HG03196 (cell line): ENCODE measurements around the gene CADM1.

Source experiments
- ATAC-seq: cut with Tn5 transposase; IDR thresholded peaks from one replicate; pipeline ENCODE4 v1.9.1; 2021; ENCODE audit not compliant: unreplicated experiment

Gene CADM1

GRCh38 chr11:115132436-115133228 lies 371.6 kb downstream of the CADM1 start:
- ATAC-seq = no peak

- no peak for ATAC-seq
These were observed 374.5 kb downstream of the CADM1 start for GRCh38 chr11:115129473-115130289.

- no peak for ATAC-seq
These were observed 376.0 kb downstream of the CADM1 start for GRCh38 chr11:115128226-115128625.

GRCh38 chr11:115127790-115128189 lies 376.4 kb downstream of the CADM1 start:
- no peak for ATAC-seq

GRCh38 chr11:115126515-115127208 lies 377.6 kb downstream of the CADM1 start:
- ATAC-seq = peak; percentile 75

- ATAC-seq = peak; percentile 31
These were observed 378.1 kb downstream of the CADM1 start for GRCh38 chr11:115126092-115126491.

GRCh38 chr11:115124786-115125185 lies 379.4 kb downstream of the CADM1 start:
- ATAC-seq = no peak

GRCh38 chr11:115123641-115124040 lies 380.6 kb downstream of the CADM1 start:
- ATAC-seq = no peak

GRCh38 chr11:115122274-115122673 lies 381.9 kb downstream of the CADM1 start:
- no peak for ATAC-seq
